ENCODE measurements around the gene UNC119. TPM values are rescaled to one million over a fixed set of nuclear protein-coding genes. Genes with fewer than 3 reads are reported as not detected.
"Not testable (repeated sequence)": the region's sequence is repeated elsewhere in the genome, so short reads cannot be mapped to it uniquely, and the experiment has no call there.

The UNC119 gene
- polyA plus RNA-seq, 3 donors from 2014 or later: 45.4 to 61.1 (median 50.4) TPM

- Mint-ChIP-seq H3K27me3 (ENCODE audit: low read depth in 3 of 3) (peaks cover 0 to 2% (median 1%) of the 10 kb centered on the region in 3 donors), H3K27ac (no peak overlapping the region), H3K36me3 (no peaks in the 10 kb centered on the region), H3K4me3 (no peak overlapping the region), H3K9me3 (peaks cover 0 to 1% (median 0%) of the 10 kb centered on the region in 6 donors), H3K4me1 (no peaks in the 10 kb centered on the region)
- no peak for DNase-seq
These were observed 22.2 kb downstream of the UNC119 start for GRCh38 chr17:28530250-28530649.

- DNase-seq: no peak
- Mint-ChIP-seq H3K4me3 (no peak overlapping the region), H3K36me3 (no peaks in the 10 kb centered on the region), H3K27me3 (ENCODE audit: low read depth in 3 of 3) (peaks cover 0 to 2% (median 1%) of the 10 kb centered on the region in 3 donors), H3K4me1 (no peaks in the 10 kb centered on the region), H3K9me3 (peaks cover 0 to 1% (median 0%) of the 10 kb centered on the region in 6 donors), H3K27ac (no peak overlapping the region)
These were observed 23.4 kb downstream of the UNC119 start for GRCh38 chr17:28529013-28529400.

- H3K27me3 Mint-ChIP-seq (ENCODE audit: low read depth in 3 of 3): peaks cover 0 to 2% (median 1%) of the 10 kb centered on the region in 3 donors
- H3K27ac Mint-ChIP-seq: no peak overlapping the region
- no peaks in the 10 kb centered on the region for H3K4me1 Mint-ChIP-seq
- H3K9me3 Mint-ChIP-seq: peaks cover 0 to 1% (median 0%) of the 10 kb centered on the region in 6 donors
- no peaks in the 10 kb centered on the region for H3K36me3 Mint-ChIP-seq
- no peak for DNase-seq
- H3K4me3 Mint-ChIP-seq: no peak overlapping the region
These were observed 24.0 kb downstream of the UNC119 start for GRCh38 chr17:28528327-28529012.

GRCh38 chr17:28527859-28528258, 24.6 kb downstream of the UNC119 start:
- no peak for DNase-seq
- peaks cover 0 to 2% (median 1%) of the 10 kb centered on the region in 3 donors for H3K27me3 Mint-ChIP-seq (ENCODE audit: low read depth in 3 of 3)
- no peaks in the 10 kb centered on the region for H3K36me3 Mint-ChIP-seq
- no peak overlapping the region for H3K27ac Mint-ChIP-seq
- peaks cover 0 to 1% (median 0%) of the 10 kb centered on the region in 6 donors for H3K9me3 Mint-ChIP-seq
- no peaks in the 10 kb centered on the region for H3K4me1 Mint-ChIP-seq
- H3K4me3 Mint-ChIP-seq: no peak overlapping the region

- no peak overlapping the region for H3K27ac Mint-ChIP-seq
- no peak for DNase-seq
- peaks cover 0 to 2% (median 1%) of the 10 kb centered on the region in 3 donors for H3K27me3 Mint-ChIP-seq (ENCODE audit: low read depth in 3 of 3)
- H3K4me1 Mint-ChIP-seq: no peaks in the 10 kb centered on the region
- H3K4me3 Mint-ChIP-seq: no peak overlapping the region
- H3K36me3 Mint-ChIP-seq: no peaks in the 10 kb centered on the region
- peaks cover 0 to 1% (median 0%) of the 10 kb centered on the region in 6 donors for H3K9me3 Mint-ChIP-seq
These were observed 25.2 kb downstream of the UNC119 start for GRCh38 chr17:28527181-28527681.

- DNase-seq: no peak
- H3K9me3 Mint-ChIP-seq: peaks cover 0 to 1% (median 0%) of the 10 kb centered on the region in 6 donors
- H3K4me3 Mint-ChIP-seq: no peak overlapping the region
- no peak overlapping the region for H3K27ac Mint-ChIP-seq
- H3K27me3 Mint-ChIP-seq (ENCODE audit: low read depth in 3 of 3): peaks cover 0 to 2% (median 1%) of the 10 kb centered on the region in 3 donors
- no peaks in the 10 kb centered on the region for H3K4me1 Mint-ChIP-seq
- H3K36me3 Mint-ChIP-seq: no peaks in the 10 kb centered on the region
These were observed 26.0 kb downstream of the UNC119 start for GRCh38 chr17:28526381-28526780.

GRCh38 chr17:28524476-28525424, 27.7 kb downstream of the UNC119 start:
- H3K4me1 Mint-ChIP-seq: no peaks in the 10 kb centered on the region
- no peak overlapping the region for H3K27ac Mint-ChIP-seq
- peaks cover 0 to 2% (median 1%) of the 10 kb centered on the region in 3 donors for H3K27me3 Mint-ChIP-seq (ENCODE audit: low read depth in 3 of 3)
- peaks cover 0 to 1% (median 0%) of the 10 kb centered on the region in 6 donors for H3K9me3 Mint-ChIP-seq
- H3K36me3 Mint-ChIP-seq: no peaks in the 10 kb centered on the region
- H3K4me3 Mint-ChIP-seq: no peak overlapping the region
- DNase-seq: no peak

- H3K27me3 Mint-ChIP-seq (ENCODE audit: low read depth in 3 of 3): peaks cover 0 to 2% (median 1%) of the 10 kb centered on the region in 3 donors
- no peak overlapping the region for H3K27ac Mint-ChIP-seq
- no peak for DNase-seq
- H3K4me1 Mint-ChIP-seq: no peaks in the 10 kb centered on the region
- H3K4me3 Mint-ChIP-seq: no peak overlapping the region
- H3K36me3 Mint-ChIP-seq: no peaks in the 10 kb centered on the region
- H3K9me3 Mint-ChIP-seq: peaks cover 0 to 1% (median 0%) of the 10 kb centered on the region in 6 donors
These were observed 28.5 kb downstream of the UNC119 start for GRCh38 chr17:28523876-28524275.

- Mint-ChIP-seq H3K27me3 (ENCODE audit: low read depth in 3 of 3) (peaks cover 0 to 2% (median 1%) of the 10 kb centered on the region in 3 donors), H3K9me3 (peaks cover 0 to 1% (median 0%) of the 10 kb centered on the region in 6 donors), H3K36me3 (no peaks in the 10 kb centered on the region), H3K27ac (no peak overlapping the region), H3K4me3 (no peak overlapping the region), H3K4me1 (no peaks in the 10 kb centered on the region)
- DNase-seq: no peak
These were observed 29.2 kb downstream of the UNC119 start for GRCh38 chr17:28523186-28523585.

- not testable (repeated sequence) for H3K4me1 Mint-ChIP-seq; H3K27ac Mint-ChIP-seq; H3K36me3 Mint-ChIP-seq; H3K27me3 Mint-ChIP-seq (ENCODE audit: low read depth in 3 of 3); DNase-seq; H3K9me3 Mint-ChIP-seq; H3K4me3 Mint-ChIP-seq
These were observed 30.1 kb downstream of the UNC119 start for GRCh38 chr17:28522281-28522680.

- no peaks in the 10 kb centered on the region for H3K36me3 Mint-ChIP-seq
- no peak overlapping the region for H3K4me3 Mint-ChIP-seq
- DNase-seq: no peak
- H3K9me3 Mint-ChIP-seq: no peaks in the 10 kb centered on the region
- no peaks in the 10 kb centered on the region for H3K4me1 Mint-ChIP-seq
- H3K27ac Mint-ChIP-seq: no peak overlapping the region
- peaks cover 0 to 2% (median 1%) of the 10 kb centered on the region in 3 donors for H3K27me3 Mint-ChIP-seq (ENCODE audit: low read depth in 3 of 3)
These were observed 30.9 kb downstream of the UNC119 start for GRCh38 chr17:28521311-28522085.

GRCh38 chr17:28520687-28521086, 31.7 kb downstream of the UNC119 start:
- no peak for DNase-seq
- no peak overlapping the region for H3K4me3 Mint-ChIP-seq

GRCh38 chr17:28519236-28519635, 33.2 kb downstream of the UNC119 start:
- H3K4me1 Mint-ChIP-seq: no peaks in the 10 kb centered on the region
- H3K27me3 Mint-ChIP-seq (ENCODE audit: low read depth in 3 of 3): no peaks in the 10 kb centered on the region
- no peak overlapping the region for H3K27ac Mint-ChIP-seq
- H3K9me3 Mint-ChIP-seq: no peaks in the 10 kb centered on the region
- no peaks in the 10 kb centered on the region for H3K36me3 Mint-ChIP-seq
- no peak overlapping the region for H3K4me3 Mint-ChIP-seq
- no peak for DNase-seq

More at GRCh38 chr17:28520687-28521086, 31.7 kb downstream of the UNC119 start:
- H3K27me3 Mint-ChIP-seq (ENCODE audit: low read depth in 3 of 3): peaks cover 0 to 2% (median 0%) of the 10 kb centered on the region in 3 donors
- H3K36me3 Mint-ChIP-seq: no peaks in the 10 kb centered on the region
- no peaks in the 10 kb centered on the region for H3K9me3 Mint-ChIP-seq
- no peaks in the 10 kb centered on the region for H3K4me1 Mint-ChIP-seq
- no peak overlapping the region for H3K27ac Mint-ChIP-seq

Measured in immature natural killer cell (primary cell).